Kidney (tissue), 14 donors: ENCODE measurements around the gene ARHGEF10L. TPM values are rescaled to one million over a fixed set of nuclear protein-coding genes. Genes with fewer than 3 reads are reported as not detected.

Experiments
- DNase-seq, 5 donors: peaks; one replicate each; pipeline ENCODE4 v3.0.0-alpha.2; 2013 to 2020
- FAIRE-seq: peaks from 2 replicates; lab custom pipeline; 2012; peaks lifted over from hg19 to GRCh38; lab: Jason Lieb, UNC
- H3K27ac ChIP-seq, 2 donors: one replicate each; pipeline ENCODE4 v1.7.0; 2013; ENCODE audit warnings: low read depth in 2 of 2, low read length in 2 of 2, inconsistent platforms in 1 of 2
- H3K27me3 ChIP-seq: one replicate; pipeline ENCODE4 v1.7.1; 2013; ENCODE audit warnings: low read length, inconsistent platforms; ENCODE audit not compliant: control insufficient read depth, insufficient read depth
- H3K36me3 ChIP-seq, 3 donors: one replicate each; pipeline versions ENCODE4 v1.7.0 to v1.7.1; 2013; ENCODE audit warnings: low read length in 3 of 3, control low read depth in 1 of 3, inconsistent platforms in 1 of 3; ENCODE audit not compliant: insufficient read depth in 3 of 3, control insufficient read depth in 2 of 3
- H3K4me1 ChIP-seq, 3 donors: one replicate each; pipeline versions ENCODE4 v1.7.0 to v1.7.1; 2013; ENCODE audit warnings: low read length in 3 of 3, inconsistent platforms in 1 of 3, low read depth in 1 of 3; ENCODE audit not compliant: control insufficient read depth in 2 of 3, insufficient read depth in 2 of 3
- H3K4me3 ChIP-seq, 3 donors: one replicate each; pipeline versions ENCODE4 v1.7.0 to v1.8.1; 2013; ENCODE audit warnings: low read length in 3 of 3, control low read depth in 1 of 3, inconsistent platforms in 1 of 3
- H3K9ac ChIP-seq, 3 donors: one replicate each; pipeline versions ENCODE4 v1.7.0 to v1.7.1; 2013; ENCODE audit warnings: low read length in 3 of 3, control low read depth in 1 of 3, inconsistent platforms in 1 of 3
- H3K9me3 ChIP-seq, 3 donors: one replicate each; pipeline versions ENCODE4 v1.7.0 to v1.7.1; 2013; ENCODE audit warnings: low read length in 3 of 3, control low read depth in 1 of 3, inconsistent platforms in 1 of 3; ENCODE audit not compliant: control insufficient read depth in 2 of 3, insufficient read depth in 1 of 3
- CTCF ChIP-seq: IDR thresholded peaks from 3 replicates; pipeline ENCODE4 v1.5.1; 2012; ENCODE audit warnings: mild to moderate bottlenecking, moderate library complexity, borderline replicate concordance; ENCODE audit not compliant: insufficient read depth; ENCODE audit errors: extremely low read depth
- intact Hi-C: fragments of 100-400 bp; cut with DNase I; formaldehyde crosslinking; loops from one replicate; pipeline ENCODE4 v1.11.1; 2022
- polyA plus RNA-seq: library from polyadenylated mRNA; stranded (reverse); fragments of 350-450 nt; fragmentation: Illumina TruSeq; extraction: RNeasy Lipid Tissue Mini Kit (QIAGEN cat#74804); gene quantifications from one replicate; pipeline ENCODE4 v1.2.3, GENCODE V29; 2014; ENCODE audit warnings: low read depth, low replicate concordance; ENCODE audit not compliant: insufficient read depth
- total RNA-seq: library from RNA; stranded (reverse); fragmentation: NEBNext Ultra II Directional; extraction: Animal tissue kit (Norgen Biotek cat#: 25700); gene quantifications from one replicate; pipeline ENCODE4 v1.2.1, GENCODE V29; 2021
- donor health status: control.
- donor health status: control.
- donor health status: control.
- donor health status: control.
- donor health status: control.
- donor health status: DM: yes; HTN: yes; CAD: no.
- donor health status: Normal renal cell carcinoma (clear cell type).

ARHGEF10L gene
- total and polyA plus RNA-seq, 2 donors from 2014 or later, result 40.8 to 91.9 TPM

GRCh38 chr1:17743008-17743647 is 203.6 kb downstream of the ARHGEF10L start:
- no peak for DNase-seq
- FAIRE-seq, result no peak
- Histone ChIP-seq H3K4me3 (no peak overlapping the region), H3K9me3 (no peaks in the 10 kb centered on the region), H3K27ac (no peak overlapping the region), H3K27me3 (no peaks in the 10 kb centered on the region), H3K4me1 (no peaks in the 10 kb centered on the region), H3K36me3 (no peaks in the 10 kb centered on the region), H3K9ac (no peak overlapping the region)
- intact Hi-C loops, result no loop called here
- no peak for TF ChIP-seq CTCF

- Histone ChIP-seq H3K4me1 (no peaks in the 10 kb centered on the region), H3K9ac (no peak overlapping the region), H3K27ac (no peak overlapping the region), H3K36me3 (no peaks in the 10 kb centered on the region), H3K4me3 (no peak overlapping the region), H3K27me3 (no peaks in the 10 kb centered on the region), H3K9me3 (no peaks in the 10 kb centered on the region)
- DNase-seq (no peak), FAIRE-seq (no peak)
- no peak for TF ChIP-seq CTCF
- intact Hi-C loops, result no loop called here
Measured at GRCh38 chr1:17743925-17744324, 204.4 kb downstream of the ARHGEF10L start.

- Histone ChIP-seq H3K9me3 (no peaks in the 10 kb centered on the region), H3K4me1 (no peaks in the 10 kb centered on the region), H3K4me3 (no peak overlapping the region), H3K36me3 (no peaks in the 10 kb centered on the region), H3K27ac (no peak overlapping the region), H3K27me3 (no peaks in the 10 kb centered on the region), H3K9ac (no peak overlapping the region)
- no peak for TF ChIP-seq CTCF
- FAIRE-seq (no peak), DNase-seq (no peak)
- intact Hi-C loops, result no loop called here
Measured at GRCh38 chr1:17744666-17745478, 205.4 kb downstream of the ARHGEF10L start.
